SK-N-SH treated with all-trans-retinoic acid at 6 μM for 48 hours (cell line): ENCODE data around the gene LSM3.

Experiments used
- BACH2 ChIP-seq: fragments of 250-450 bp; sonication (Bioruptor Pico); IDR thresholded peaks from 2 replicates; pipeline ENCODE4 v1.9.0; 2021; ENCODE audit warnings: mild to moderate bottlenecking, borderline replicate concordance
- PPARA ChIP-seq: fragments of 250-450 bp; sonication (Bioruptor Pico); IDR thresholded peaks from 2 replicates; pipeline ENCODE4 v1.5.0; 2020; ENCODE audit warnings: mild to moderate bottlenecking, borderline replicate concordance
- ZFP3 ChIP-seq: fragments of 250-450 bp; sonication (Bioruptor Pico); IDR thresholded peaks from 2 replicates; pipeline ENCODE4 v1.5.0; 2020; ENCODE audit warnings: mild to moderate bottlenecking, moderate library complexity

DNA sequence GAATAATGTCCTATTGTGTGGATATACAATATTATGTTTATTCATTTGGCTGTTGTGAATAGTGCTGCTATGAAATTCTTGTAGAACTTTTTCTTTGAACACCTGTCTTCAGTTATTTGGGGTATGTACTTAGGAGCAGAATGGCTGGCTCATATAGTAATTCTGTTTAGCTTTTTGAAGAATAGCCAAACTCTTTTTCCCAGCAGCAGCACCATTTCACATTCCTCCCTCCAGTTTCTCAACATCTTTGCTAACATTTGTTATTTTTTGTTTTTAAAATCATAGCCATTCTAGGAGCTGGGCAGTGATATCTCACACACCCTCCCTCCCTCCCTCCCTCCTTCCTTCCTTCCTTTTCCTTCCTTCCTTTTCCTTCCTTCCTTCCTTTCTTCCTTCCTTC lies 39.7 kb downstream of the LSM3 start:
- TF ChIP-seq ZFP3 (CRISPR knock-in tag) (no peak), PPARA (CRISPR knock-in tag) (no peak), BACH2 (CRISPR knock-in tag) (no peak)
